ENCODE measurements around the gene B3GLCT.

Gene B3GLCT

GRCh38 chr13:31310356-31310755 is 110.6 kb downstream of the B3GLCT start:
- TF ChIP-seq, protein P1, sequence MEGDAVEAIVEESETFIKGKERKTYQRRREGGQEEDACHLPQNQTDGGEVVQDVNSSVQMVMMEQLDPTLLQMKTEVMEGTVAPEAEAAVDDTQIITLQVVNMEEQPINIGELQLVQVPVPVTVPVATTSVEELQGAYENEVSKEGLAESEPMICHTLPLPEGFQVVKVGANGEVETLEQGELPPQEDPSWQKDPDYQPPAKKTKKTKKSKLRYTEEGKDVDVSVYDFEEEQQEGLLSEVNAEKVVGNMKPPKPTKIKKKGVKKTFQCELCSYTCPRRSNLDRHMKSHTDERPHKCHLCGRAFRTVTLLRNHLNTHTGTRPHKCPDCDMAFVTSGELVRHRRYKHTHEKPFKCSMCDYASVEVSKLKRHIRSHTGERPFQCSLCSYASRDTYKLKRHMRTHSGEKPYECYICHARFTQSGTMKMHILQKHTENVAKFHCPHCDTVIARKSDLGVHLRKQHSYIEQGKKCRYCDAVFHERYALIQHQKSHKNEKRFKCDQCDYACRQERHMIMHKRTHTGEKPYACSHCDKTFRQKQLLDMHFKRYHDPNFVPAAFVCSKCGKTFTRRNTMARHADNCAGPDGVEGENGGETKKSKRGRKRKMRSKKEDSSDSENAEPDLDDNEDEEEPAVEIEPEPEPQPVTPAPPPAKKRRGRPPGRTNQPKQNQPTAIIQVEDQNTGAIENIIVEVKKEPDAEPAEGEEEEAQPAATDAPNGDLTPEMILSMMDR (conservative IDR thresholded peaks at IDR 0.05; ENCODE audit: low read length): no peak
- H3K4me3 ChIP-seq (ENCODE audit: low read length): no peak overlapping the region
- no peak for DNase-seq (ENCODE audit: low read depth)

DNA sequence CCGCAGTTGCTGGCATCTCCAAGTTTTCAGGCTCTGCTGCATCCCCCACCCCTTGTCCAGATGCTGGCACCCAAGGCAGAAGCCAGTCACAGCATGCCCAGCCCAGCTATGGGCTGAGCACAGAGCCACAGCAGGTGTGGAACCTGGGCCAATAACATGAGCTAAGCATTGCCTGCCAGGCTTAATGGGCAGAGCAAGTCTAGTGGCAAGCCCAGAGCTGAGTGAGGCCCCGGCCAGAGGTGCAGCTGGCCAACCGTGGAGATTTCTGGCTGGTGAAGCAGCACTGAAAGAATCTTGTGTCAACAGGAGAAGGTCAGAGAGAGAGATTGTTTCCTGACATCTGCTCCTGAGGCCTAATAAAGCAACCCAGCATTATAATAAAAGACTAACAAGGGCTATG is 111.0 kb downstream of the B3GLCT start:
- DNase-seq (ENCODE audit: low read depth): no peak
- TF ChIP-seq, protein P1 (conservative IDR thresholded peaks at IDR 0.05; ENCODE audit: low read length): no peak
- no peak overlapping the region for H3K4me3 ChIP-seq (ENCODE audit: low read length)

DNA sequence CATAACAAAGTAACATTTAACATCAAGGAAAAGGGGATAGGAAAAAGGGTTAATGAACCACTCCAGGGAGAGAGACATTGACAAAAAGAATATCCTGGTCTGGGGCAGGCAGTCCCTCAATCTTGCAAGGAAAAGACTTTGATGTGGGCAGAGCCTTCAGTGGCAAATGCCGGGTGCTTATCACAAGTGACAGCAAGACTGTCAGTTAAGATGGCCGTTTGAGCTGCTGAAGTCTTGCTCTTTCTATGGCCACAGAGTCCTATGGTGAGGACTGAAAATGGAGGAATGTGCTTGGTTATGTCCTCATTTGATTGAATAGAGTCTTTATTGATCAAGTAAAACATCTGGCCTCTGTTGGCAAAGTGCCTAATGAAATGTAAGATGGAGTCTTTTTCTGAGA is 112.1 kb downstream of the B3GLCT start:
- TF ChIP-seq, protein P1 (conservative IDR thresholded peaks at IDR 0.05; ENCODE audit: low read length): no peak
- no peak for DNase-seq (ENCODE audit: low read depth)
- H3K4me3 ChIP-seq (ENCODE audit: low read length): no peak overlapping the region

- TF ChIP-seq, protein P1 (conservative IDR thresholded peaks at IDR 0.05; ENCODE audit: low read length): no peak
- no peak overlapping the region for H3K4me3 ChIP-seq (ENCODE audit: low read length)
- DNase-seq (ENCODE audit: low read depth): no peak
Observed at GRCh38 chr13:31314961-31315360, 115.2 kb downstream of the B3GLCT start.

- TF ChIP-seq, protein P1 (conservative IDR thresholded peaks at IDR 0.05; ENCODE audit: low read length): no peak
- H3K4me3 ChIP-seq (ENCODE audit: low read length): no peak overlapping the region
- no peak for DNase-seq (ENCODE audit: low read depth)
Observed at GRCh38 chr13:31320946-31321345, 121.2 kb downstream of the B3GLCT start.

- DNase-seq (ENCODE audit: low read depth): no peak
- TF ChIP-seq, protein P1 (conservative IDR thresholded peaks at IDR 0.05; ENCODE audit: low read length): no peak
- no peak overlapping the region for H3K4me3 ChIP-seq (ENCODE audit: low read length)
Observed at GRCh38 chr13:31321457-31321856, 121.7 kb downstream of the B3GLCT start.

DNA sequence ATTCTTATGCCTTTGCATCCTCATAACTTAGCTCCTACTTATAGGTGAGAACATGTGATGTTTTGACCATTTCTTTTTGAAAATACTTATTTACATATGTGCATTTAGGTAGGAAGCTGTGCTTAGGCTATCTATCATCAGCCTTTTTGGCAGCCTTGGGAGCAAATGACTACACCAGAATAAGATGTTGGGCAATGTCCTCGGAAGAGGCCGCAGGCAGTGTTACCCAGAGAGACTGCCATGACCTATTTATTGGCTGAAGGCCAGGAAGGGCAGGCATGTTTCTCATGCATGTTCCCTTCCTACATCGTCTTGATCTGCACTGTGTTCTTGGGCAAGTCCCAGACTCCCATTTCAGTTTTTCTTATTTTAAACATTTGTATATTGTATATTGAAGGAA is 122.3 kb downstream of the B3GLCT start:
- TF ChIP-seq, protein P1 (conservative IDR thresholded peaks at IDR 0.05; ENCODE audit: low read length): no peak
- H3K4me3 ChIP-seq (ENCODE audit: low read length): no peak overlapping the region
- peak; percentile 29 for DNase-seq (ENCODE audit: low read depth)
